Neutrophil (primary cell): ENCODE results near the gene DEFB132.

Experiments used
- H3K27ac ChIP-seq: fragments of 200-600 bp; sonication (generic); 2 replicates; pipeline ENCODE4 v1.5.1; 2016; ENCODE audit warnings: mild to moderate bottlenecking, moderate library complexity
- H3K27me3 ChIP-seq: fragments of 200-600 bp; sonication (generic); 2 replicates; pipeline ENCODE4 v1.6.0; 2016; ENCODE audit warnings: mild to moderate bottlenecking
- H3K36me3 ChIP-seq: fragments of 200-600 bp; sonication (generic); 2 replicates; pipeline ENCODE4 v1.5.1; 2017
- H3K4me1 ChIP-seq, 2 experiments: fragments of 200-600 bp in 1 of 2; sonication (generic) in 1 of 2; 1 replicate in 1 of 2; 2 replicates in 1 of 2; pipeline versions ENCODE4 v1.5.1 to v1.6.1; 2013 to 2016; ENCODE audit warnings: low read depth in 1 of 2, low read length in 1 of 2, mild to moderate bottlenecking in 1 of 2, moderate library complexity in 1 of 2; ENCODE audit not compliant: control insufficient read depth in 1 of 2, insufficient read depth in 1 of 2
- H3K4me3 ChIP-seq, 2 experiments: fragments of 200-600 bp in 1 of 2; sonication (generic) in 1 of 2; 1 replicate in 1 of 2; 2 replicates in 1 of 2; pipeline ENCODE4 v1.5.1; 2013 to 2016; ENCODE audit warnings: low read depth in 1 of 2, low read length in 1 of 2, mild to moderate bottlenecking in 1 of 2, moderate library complexity in 1 of 2
- H3K9me3 ChIP-seq: fragments of 200-600 bp; sonication (generic); 2 replicates; pipeline ENCODE4 v1.5.1; 2016
- CTCF ChIP-seq: fragments of 200-600 bp; sonication (generic); IDR thresholded peaks from 2 replicates; pipeline ENCODE4 v1.5.1; 2016; ENCODE audit warnings: antibody characterized with exemption

The DEFB132 gene

GRCh38 chr20:286508-286907, 29.0 kb downstream of the DEFB132 start:
- Histone ChIP-seq H3K4me1 (peaks cover 10 to 14% of the 10 kb centered on the region in 2 experiments), H3K9me3 (no peaks in the 10 kb centered on the region)

GRCh38 chr20:288956-289692, 31.6 kb downstream of the DEFB132 start:
- H3K4me3 ChIP-seq: no peak overlapping the region
- TF ChIP-seq CTCF: no peak
- no peak overlapping the region for H3K27ac ChIP-seq
- no peaks in the 10 kb centered on the region for H3K27me3 ChIP-seq
- no peaks in the 10 kb centered on the region for H3K9me3 ChIP-seq
- H3K36me3 ChIP-seq: no peaks in the 10 kb centered on the region
- H3K4me1 ChIP-seq: peaks cover 34 to 35% of the 10 kb centered on the region in 2 experiments

More at GRCh38 chr20:286508-286907, 29.0 kb downstream of the DEFB132 start:
- Histone ChIP-seq H3K27me3 (no peaks in the 10 kb centered on the region), H3K27ac (no peak overlapping the region), H3K36me3 (no peaks in the 10 kb centered on the region), H3K4me3 (no peak overlapping the region)
- no peak for TF ChIP-seq CTCF

- no peaks in the 10 kb centered on the region for H3K27me3 ChIP-seq
- H3K9me3 ChIP-seq: no peaks in the 10 kb centered on the region
- H3K36me3 ChIP-seq: no peaks in the 10 kb centered on the region
- peak overlapping the region; percentile 64 to 66 for H3K4me3 ChIP-seq
- H3K4me1 ChIP-seq: peaks cover 34 to 35% of the 10 kb centered on the region in 2 experiments
- TF ChIP-seq CTCF: no peak
- H3K27ac ChIP-seq: peak overlapping the region; percentile 11
These were observed 32.2 kb downstream of the DEFB132 start for GRCh38 chr20:289693-290083.

- peak within 1 kb of the TSS; percentile 64 to 66 for H3K4me3 ChIP-seq
These were observed 32.7 kb downstream of the DEFB132 start, which contains the start of gene C20orf96 for GRCh38 chr20:290084-290831. Gene C20orf96 (minus strand): TSS chr20:290750. CDS start chr20:290610, 140 bp downstream.

GRCh38 chr20:294602-295001, 37.1 kb downstream of the DEFB132 start:
- no peak for TF ChIP-seq CTCF

More at GRCh38 chr20:290084-290831, 32.7 kb downstream of the DEFB132 start, which contains the start of gene C20orf96:
- peak; percentile 13 for TF ChIP-seq CTCF
- Histone ChIP-seq H3K36me3 (no peaks in the 10 kb centered on the region), H3K27ac (peak within 1 kb of the TSS; percentile 11), H3K9me3 (no peaks in the 10 kb centered on the region), H3K4me1 (peaks cover 34 to 35% of the 10 kb centered on the region in 2 experiments), H3K27me3 (no peaks in the 10 kb centered on the region)

More at GRCh38 chr20:294602-295001, 37.1 kb downstream of the DEFB132 start:
- no peak overlapping the region for H3K27ac ChIP-seq
- H3K27me3 ChIP-seq: no peaks in the 10 kb centered on the region
- H3K36me3 ChIP-seq: no peaks in the 10 kb centered on the region
- no peak overlapping the region for H3K4me3 ChIP-seq
- peaks cover 57 to 59% of the 10 kb centered on the region in 2 experiments for H3K4me1 ChIP-seq
- H3K9me3 ChIP-seq: no peaks in the 10 kb centered on the region
